HG02938 (cell line): ENCODE data around the gene EMCN.

ENCODE experiments used
- ATAC-seq: cut with Tn5 transposase; IDR thresholded peaks from one replicate; pipeline ENCODE4 v1.9.1; 2021; ENCODE audit warnings: mild to moderate bottlenecking, moderate library complexity; ENCODE audit not compliant: unreplicated experiment

Gene EMCN

DNA sequence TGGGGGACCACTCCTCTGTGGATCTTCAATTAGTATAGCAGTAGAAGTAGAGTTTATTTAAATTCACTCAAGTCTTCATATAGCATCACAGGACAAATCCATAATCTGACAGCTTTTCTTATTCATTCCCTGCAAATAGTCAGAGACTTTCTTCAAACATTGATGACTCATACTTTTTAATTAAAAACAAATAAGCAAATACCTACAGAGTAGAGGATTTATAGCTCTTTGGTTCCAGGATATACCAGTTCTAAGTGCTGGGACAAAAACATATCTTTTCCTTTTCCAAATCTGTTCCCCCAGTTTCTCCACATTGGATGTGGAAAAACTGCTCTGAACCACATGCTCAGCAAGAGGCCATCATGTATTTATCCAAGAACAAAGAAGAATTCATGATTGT, 24.1 kb downstream of the EMCN start:
- no peak for ATAC-seq

DNA sequence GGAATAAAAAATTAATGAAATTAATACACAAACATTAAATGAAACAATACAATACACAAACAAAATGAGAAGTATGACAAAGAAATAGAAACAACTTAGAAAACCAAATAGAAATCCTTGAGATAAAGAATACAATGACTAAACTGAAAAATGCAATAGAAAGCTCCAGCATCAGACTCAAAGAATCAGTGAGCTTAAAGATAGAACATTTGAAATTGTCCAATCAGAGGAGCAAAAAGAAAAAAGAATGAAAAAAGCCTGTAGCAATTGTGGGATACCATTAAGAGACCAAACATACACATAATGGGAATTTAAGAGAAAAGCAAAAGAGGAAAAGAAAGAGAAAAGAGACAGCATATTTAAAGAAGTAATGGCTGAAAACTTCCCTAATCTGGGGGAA, 25.7 kb downstream of the EMCN start:
- no peak for ATAC-seq

DNA sequence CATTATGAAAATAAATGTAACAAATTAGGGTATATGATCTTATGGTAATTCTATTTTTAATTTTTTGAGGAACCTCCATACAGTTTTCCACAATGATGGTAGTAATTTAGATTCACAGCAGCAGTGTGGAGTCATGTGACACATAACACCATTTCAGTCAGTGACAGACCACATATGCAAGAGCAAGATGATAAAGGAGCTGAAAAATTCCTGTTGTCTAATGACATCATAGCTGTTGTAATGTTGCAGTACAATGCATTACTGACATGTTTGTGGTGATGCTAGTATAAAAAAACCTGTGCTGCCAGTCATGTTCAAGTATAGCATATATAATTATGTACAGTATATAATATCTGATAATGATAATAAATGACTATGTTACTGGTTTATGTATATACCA, 28.5 kb downstream of the EMCN start:
- no peak for ATAC-seq

DNA sequence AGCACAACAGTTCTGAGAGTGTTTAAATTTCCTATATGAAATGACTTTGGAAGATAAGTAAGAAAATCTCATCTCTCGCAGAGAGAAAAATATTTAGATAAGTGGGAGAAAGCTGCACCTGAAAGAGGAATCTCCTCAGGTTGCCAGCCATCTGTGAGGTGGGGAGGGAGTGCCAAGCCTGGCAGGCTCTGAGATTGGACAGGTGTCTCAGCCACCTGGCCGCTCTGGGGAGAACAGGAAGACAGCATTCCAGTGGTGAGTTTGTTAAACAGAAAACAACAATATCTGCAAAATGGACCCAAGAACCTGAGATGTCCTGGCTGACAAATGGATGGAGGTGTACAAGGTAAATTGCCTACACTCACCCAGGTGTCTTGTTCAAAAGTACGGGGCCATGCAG, 31.3 kb downstream of the EMCN start:
- no peak for ATAC-seq

DNA sequence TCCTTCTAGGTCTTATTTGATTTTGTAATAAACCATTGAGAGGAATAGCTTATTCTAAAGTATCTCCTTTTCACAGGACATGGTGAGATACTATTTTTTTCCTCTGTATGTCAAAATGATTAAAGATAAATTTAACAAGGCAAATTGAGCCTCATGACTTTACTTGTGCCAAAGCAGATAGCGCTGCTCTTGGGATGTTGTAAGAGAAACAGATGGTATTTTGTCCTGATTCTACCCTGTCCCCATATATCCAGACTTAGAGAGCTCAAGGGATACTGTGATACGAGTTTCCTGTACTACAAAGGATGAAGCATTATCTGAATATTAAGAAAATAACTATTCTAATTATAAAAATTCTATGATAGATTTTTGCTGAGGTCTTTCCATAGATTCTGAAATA, 34.0 kb downstream of the EMCN start:
- ATAC-seq = no peak

DNA sequence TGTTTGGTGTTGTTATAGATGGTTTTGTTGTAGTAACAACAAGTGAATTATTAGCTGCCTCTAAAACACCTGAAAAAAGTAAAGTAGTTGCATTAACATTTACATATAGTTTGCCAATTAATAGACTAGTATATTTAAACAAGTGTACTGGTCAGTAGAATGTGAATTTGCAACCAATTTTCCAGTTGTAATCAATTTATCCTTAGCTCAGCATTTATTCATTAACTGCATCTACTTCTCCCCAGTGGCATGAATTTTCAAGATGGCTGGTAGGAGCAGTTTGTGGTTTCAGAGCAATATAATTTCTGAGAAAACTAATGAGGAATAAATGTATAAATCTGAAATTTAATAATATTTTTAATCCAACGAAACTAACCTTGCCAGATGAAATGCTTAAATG, 37.9 kb downstream of the EMCN start:
- no peak for ATAC-seq

DNA sequence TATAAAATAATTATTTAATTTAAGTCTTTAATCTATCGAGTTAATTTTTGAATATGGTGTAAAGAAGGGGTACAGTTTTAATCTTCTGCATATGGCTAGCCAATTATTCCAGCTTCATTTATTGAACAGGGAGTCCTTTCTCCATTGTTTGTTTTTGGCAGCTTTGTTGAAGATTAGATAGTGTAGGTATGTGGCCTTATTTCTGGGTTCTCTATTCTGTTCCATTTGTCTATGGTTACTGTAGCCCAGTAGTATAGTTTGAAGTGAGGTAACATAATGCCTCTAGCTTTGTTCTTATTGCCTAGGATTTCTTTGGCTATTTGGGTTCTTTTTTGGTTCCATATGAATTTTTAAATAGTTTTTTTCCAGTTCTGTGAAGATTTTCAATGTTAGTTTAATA, 48.3 kb downstream of the EMCN start:
- ATAC-seq = no peak

DNA sequence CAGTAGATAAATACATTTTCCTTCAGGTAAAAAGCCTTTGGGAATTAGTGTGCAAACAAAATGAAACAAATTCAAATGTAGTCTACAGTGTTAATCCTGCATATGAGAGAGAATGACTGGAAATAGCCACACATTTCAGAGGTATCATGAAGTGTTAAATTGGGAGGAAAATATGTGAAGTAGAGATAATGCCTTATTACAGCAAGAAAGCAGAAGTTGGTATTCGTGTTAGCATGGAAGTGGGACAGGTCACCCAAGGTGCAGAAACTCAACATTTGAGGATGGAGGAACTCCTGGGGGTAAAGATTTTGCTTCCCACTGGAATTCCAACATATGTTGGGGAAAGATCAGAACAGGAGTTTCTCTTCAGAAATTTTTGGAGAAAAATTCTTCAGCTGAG, 51.3 kb downstream of the EMCN start:
- ATAC-seq = no peak

DNA sequence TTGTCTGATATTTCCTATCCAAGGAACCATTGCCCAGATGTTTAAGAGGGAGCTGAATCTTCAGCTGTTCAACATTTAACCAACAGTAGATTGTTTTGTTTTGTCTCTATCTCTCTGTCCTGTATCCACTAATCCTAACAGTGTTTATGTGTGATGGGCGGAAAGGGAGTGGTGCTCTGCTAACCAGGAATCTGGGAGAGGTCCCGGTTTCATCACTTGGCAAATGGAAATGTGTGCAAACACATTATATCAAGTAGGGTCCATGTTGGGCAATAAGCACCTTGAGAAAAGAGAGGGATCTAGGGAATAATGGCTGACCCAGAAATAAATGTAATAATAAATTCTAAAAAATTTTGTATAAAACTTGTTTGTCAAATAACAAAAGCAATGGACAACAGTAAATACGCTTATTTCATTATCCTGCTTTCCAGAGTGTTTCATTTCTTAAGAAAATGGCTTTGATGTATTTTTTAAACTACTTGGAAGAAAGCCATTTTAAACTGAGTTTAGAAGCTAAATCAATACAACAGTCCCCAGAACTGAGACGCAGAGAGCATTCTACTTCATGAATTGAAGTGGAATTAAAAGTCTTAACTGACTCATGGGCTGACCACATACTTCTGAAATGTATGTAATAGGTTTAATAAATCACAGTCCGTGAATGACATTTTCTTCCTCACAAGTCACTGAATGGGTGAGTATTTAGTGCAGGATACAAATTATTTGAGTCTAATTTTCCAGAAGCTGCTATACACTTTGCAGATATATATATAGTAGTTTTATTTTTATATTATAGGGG, 55.8 kb downstream of the EMCN start:
- no peak for ATAC-seq

DNA sequence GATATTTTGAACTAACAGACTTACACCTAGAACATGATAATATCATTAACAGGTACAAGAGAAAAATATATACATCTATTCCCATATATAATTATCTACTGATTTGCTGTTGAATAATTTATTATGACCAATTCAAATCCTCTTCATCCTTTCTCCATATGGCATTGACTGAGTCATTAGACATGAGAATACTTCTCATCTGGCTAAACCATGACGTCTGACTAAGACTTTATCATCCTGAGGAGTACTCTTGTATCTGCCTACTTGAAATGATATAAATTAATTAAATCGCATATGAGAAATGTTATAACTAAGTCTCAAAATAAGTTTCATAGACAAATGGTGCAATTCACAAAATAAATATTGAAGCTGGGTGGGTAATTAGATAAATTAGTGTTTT, 67.4 kb downstream of the EMCN start:
- no peak for ATAC-seq

DNA sequence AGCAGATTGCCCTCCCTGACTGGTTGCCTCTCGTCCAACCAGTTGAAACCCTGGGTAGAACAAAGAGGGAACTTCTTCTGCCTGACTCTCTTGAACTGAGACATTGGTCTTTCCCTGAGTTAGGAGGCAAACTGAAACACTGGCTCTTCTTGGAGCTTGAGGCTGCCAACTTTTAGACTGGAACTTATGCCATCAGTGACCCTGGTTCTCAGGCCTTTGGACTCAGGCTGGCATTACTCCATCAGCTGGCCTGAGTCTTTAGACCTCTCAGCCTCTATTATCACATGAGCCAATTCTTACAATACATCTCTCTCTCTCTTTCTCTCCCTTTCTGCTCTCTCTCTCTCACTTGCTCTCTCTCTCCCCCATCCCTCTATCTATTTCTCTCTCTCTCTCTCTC, 86.4 kb downstream of the EMCN start:
- no peak for ATAC-seq

DNA sequence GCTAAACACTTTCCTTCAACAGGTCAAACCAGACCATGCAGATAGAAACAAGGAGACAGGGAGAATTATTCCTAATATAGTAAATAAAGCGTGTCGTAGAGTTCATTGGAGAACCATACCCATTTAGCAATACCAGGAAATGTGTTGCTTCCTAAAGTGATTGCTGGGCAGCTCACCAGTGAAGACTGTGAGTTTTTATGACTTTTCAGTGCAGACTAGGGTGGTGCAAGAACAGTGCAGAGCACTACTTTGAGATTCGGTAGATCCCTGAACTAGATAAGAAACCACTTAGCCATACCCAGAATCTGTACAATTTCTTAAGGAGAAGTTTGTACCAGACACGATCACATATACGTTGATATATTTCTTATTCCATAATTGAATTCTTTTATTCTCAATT, 87.4 kb downstream of the EMCN start:
- ATAC-seq = no peak

DNA sequence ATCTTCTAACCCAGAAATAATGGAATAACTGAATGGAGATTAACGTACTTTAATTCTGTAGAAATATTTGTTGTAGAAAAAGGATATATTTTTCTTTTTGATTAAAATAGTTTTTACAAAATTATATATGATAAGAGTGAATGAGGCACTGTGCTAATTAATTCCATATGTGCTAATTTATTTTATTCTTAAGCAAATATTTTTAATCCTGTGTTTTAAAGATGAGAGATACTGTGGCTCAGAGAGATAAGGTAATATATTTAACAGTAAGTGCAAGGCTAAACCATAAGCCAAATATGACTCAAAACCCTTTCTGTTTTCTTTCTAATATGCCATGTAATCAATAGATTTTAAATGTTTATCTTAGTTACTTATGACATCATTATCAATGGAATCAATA, 88.2 kb downstream of the EMCN start:
- ATAC-seq = no peak

DNA sequence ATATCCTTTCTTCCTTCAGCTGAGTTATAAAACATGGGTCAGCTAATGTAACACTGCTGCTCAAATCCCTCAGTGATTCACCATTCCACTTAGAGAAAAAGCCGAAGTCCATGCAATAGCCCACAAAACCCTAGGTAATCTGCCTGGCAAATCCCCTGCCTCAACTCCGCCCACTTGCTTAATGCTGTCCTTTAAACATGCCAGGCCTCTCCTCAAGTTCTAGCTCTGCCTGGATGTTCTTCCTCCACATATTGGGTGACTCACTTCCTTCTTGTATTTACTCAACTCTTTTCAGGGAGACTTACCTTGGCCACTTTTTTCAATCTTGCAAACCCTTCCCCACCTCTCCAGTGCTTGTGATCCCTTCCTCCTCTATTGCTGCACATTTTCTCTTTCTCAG, 89.8 kb downstream of the EMCN start:
- no peak for ATAC-seq

DNA sequence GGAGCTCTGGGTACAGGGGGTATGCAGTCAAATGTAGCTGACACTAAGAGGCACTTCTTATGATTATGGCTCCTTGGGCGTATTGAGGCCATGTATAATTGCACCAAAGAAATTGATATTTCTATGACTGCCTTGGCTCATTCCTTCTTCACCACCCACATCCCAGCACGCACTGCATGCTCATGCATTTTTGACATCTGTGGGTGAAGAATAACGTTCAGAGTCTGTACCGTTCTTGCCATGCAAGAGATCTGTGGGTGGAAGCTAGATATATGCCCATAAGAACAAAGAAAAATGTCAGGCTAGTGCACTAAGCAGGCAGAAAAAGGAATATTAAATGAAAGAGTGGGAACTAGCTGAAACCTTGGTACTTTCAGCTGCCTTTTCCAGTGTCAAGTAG, 93.4 kb downstream of the EMCN start:
- ATAC-seq = no peak

DNA sequence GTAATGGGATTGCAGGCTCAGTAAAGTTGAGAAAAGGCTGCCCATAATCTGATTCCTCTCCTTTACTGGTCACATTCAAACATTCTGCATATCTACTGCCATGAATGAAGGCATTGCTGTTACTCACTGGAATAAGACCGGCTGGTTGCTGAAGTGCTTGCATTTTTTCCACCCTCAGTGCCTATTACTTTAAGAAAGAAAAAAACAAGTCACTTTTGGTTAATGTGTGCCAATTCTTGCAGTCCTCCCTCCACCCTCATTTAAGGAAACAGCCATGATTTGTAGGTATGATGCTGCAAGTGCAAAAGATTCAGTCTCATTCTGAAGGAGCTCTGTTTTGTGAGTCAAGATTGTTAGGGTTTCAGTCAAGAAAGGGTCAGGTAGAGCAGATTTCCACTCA, 94.9 kb downstream of the EMCN start:
- ATAC-seq = no peak

DNA sequence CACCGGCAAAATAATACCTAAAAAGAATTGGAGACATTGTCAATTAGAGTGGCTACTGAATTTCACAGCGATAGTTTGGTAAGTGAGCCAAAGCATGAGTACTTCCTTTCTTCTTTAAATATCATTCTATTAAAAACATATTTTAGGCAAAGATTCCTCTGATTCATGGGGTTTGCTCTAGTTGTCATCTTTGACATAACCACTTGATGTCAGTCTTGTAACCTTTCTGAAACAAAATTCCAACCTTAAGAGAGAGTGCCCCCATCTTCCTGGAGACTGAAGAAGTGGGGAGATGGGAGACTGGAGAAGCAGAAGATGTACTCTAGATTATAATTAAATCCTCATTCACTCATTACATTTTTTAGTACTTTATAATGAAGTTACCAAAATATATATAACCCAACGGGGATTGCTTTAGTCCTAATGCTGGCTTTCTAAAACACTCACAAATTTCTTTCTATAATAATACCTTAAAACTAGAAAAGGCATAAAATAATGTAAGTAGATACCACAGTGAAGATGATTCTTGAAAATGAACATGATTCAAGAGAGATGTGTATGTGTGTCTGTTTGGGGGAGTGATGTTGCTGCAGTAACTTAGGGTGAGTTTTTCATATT, 96.4 kb downstream of the EMCN start:
- ATAC-seq = no peak

DNA sequence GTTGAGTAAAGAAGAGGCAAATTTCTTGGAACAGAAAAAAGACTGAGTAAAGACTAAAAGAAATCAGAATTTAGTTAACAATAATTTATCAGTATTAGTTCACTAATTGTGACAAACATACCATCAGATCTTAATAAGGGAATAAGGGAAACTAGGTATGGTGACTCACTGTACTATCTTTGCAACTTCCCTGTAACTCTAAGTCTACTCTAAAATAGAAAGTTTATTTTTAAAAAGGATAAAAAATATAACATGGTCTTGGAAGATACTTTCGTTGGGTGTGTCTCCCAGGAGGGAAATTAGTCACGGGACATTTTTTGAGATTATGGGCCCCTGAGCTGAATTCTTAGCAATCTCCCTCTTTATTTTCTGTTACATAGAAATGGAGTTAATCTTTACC, 97.3 kb downstream of the EMCN start:
- no peak for ATAC-seq

DNA sequence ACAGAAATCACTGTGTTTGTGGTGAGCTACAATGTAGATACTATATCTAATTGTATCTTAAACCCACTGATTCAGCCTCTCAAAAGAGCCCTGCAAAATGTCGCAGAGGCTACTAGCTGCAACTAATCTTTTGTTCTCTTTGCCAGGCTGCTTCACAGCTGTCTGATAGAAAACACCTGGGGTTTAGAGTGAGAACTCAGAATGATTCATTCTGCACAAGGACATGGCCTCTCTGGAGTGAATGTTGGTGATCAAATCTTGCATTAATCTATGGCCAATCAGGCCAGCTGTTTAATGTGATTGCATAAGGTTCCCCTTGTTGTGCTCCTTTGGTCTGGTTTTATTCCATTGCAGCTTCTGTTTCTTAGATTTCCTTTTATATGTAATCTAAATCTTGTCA, 100.3 kb downstream of the EMCN start:
- no peak for ATAC-seq

DNA sequence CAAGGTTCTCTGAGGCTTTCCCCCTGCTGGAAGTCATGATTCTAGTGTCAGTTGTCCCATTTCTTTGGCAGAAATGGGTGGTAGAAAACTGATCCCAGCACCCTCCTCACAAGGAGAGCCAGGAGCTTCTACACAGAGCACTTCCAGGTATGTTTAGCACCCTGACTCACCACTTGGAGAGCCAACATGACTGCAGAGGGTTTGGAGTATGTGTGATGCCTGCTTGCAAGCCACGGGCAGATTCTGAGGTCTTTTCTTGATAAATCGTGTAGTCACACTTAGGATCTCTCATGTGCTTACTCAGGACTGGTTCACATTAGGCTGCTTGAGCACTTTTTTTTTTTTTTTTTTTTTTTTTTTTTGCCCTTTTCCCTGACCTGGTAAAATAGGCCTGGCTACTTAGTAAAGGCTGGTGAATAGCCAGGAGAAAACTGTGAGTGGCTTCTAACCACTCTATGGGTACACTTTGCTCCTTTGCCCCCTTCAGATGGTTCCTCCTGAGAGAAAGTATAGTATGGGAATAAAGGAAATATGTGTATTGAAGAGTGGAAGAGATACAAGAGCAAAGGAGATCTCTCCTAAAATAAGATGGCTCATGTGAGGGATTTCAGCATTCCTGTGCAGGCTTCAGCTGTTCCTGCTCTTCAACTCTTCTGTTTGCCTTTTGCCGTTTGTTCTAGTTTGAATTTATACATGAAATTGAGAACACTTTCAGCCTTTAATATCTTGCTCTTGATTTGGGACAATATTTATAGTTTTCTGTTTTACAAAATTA, 103.6 kb downstream of the EMCN start:
- ATAC-seq = no peak

DNA sequence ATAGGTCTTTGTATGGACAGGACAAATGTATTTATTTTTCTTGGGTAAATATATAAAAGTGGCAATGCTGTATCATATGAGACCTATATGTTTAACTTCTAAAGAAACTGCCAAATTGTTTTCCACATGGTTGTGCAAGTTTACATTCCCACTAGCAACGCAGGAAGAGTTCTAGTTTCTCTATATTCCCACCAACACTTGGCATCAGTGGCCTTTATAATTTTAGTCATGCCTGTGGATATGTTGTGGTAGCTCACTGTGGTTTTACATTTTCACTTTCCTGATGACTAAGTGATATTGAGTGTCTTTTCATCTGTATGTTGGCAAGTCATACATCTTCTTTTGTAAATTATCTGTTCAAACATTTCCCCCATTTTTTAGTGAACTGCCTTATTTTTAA, 126.0 kb downstream of the EMCN start:
- no peak for ATAC-seq

DNA sequence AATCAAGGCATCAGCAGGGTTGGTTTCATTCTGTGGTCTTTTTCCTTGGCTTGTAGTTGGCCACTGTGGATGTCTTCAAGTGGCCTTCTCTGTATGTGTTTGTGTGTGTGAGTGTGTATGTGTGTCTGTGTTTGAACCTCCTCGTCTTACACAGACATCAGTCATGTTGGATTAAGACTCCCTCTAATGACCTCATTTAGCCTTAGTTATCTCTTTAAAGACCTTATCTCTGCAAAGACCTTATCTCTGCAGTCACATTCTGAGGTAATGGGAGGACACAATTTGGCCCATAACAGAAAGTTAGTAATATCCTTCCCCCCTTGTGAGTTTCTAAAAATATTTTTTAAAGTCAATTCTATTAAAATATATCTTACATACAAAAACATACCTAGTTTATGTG, 126.7 kb downstream of the EMCN start:
- ATAC-seq = no peak
